Measurements from ENCODE around the gene MRPL24. TPM values are rescaled to one million over a fixed set of nuclear protein-coding genes. Genes with fewer than 3 reads are reported as not detected.

The MRPL24 gene
- total and polyA plus RNA-seq, 9 of the 15 experiments (the other 6 are each of a cell fraction or from before 2014, with no cell fraction given) = 74.3 to 267 (median 113) TPM

DNA sequence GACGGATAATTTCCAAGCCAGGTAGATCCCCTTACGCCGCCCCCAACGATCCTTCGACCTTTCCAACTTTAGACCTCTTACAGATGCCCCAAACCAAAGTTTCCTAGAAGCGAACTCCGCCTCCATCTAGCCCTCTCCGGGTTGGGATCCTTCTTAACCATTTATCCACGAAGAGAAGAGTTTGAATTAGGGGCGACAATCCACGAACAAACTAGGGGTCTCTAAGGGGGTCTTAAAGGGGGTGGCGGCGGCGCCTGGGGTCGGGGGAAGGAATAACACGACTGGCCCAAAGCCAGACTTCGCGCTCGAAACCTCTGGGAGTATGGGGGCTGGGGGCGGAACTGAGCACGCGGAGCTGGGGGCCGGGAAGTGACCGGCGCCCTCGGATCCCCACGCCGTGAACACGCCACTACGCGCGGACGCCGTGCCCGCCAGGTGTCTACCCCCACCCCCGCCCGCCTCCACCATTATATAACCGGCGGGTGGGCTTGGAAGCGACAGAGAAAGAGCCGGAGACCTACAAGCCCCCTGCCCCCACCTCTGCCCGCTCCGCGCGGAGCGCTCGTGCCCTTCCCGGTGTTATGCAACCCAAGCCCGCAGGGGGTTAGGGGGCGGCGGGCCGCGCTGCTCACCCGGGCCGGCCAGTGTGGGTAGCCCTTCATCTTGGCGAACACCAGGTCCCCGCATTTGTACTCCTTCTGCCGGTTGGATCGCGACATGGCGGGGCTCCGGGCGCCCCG lies 10.0 kb upstream of the MRPL24 start (continued):
- TF ChIP-seq, protein P1, sequence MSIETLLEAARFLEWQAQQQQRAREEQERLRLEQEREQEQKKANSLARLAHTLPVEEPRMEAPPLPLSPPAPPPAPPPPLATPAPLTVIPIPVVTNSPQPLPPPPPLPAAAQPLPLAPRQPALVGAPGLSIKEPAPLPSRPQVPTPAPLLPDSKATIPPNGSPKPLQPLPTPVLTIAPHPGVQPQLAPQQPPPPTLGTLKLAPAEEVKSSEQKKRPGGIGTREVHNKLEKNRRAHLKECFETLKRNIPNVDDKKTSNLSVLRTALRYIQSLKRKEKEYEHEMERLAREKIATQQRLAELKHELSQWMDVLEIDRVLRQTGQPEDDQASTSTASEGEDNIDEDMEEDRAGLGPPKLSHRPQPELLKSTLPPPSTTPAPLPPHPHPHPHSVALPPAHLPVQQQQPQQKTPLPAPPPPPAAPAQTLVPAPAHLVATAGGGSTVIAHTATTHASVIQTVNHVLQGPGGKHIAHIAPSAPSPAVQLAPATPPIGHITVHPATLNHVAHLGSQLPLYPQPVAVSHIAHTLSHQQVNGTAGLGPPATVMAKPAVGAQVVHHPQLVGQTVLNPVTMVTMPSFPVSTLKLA (conservative IDR thresholded peaks at IDR 0.05) = peak; percentile 4 to 6; a peak in 2 of 4 replicates
- TF ChIP-seq RBM39 (optimal IDR thresholded peaks at IDR 0.05; ENCODE audit: low read depth, low read length) (no peak), CTBP1 (IDR thresholded peaks at IDR 0.05; ENCODE audit: borderline replicate concordance) (no peak), POLR2AphosphoS2 (IDR thresholded peaks at IDR 0.05; ENCODE audit: low read length) (no peak), RBM17 (IDR thresholded peaks at IDR 0.05; ENCODE audit: borderline replicate concordance, low read depth, low read length) (no peak), ZNF57 (CRISPR knock-in tag; IDR thresholded peaks at IDR 0.05) (no peak), RFX5 (IDR thresholded peaks at IDR 0.05; ENCODE audit: low read depth, low read length) (no peak), NELFE (IDR thresholded peaks at IDR 0.05; ENCODE audit: insufficient read depth, insufficient read length) (no peak), STAG1 (CRISPR knock-in tag; IDR thresholded peaks at IDR 0.05; ENCODE audit: borderline replicate concordance) (0 out of 2 replicates have a peak, but pooled peaks have one; percentile 10), HNRNPUL1 (IDR thresholded peaks at IDR 0.05; ENCODE audit: low read length) (no peak), POLR3G (IDR thresholded peaks at IDR 0.05; ENCODE audit: extremely low read depth, insufficient read length, insufficient replicate concordance) (no peak), SREBF1 (IDR thresholded peaks at IDR 0.05; ENCODE audit: borderline replicate concordance, low read depth, low read length) (no peak), CHD1 (IDR thresholded peaks at IDR 0.05; ENCODE audit: low read length) (peak; percentile 78), ZNF347 (CRISPR knock-in tag; IDR thresholded peaks at IDR 0.05; ENCODE audit: low read depth) (no peak), NR2C2 (CRISPR knock-in tag; IDR thresholded peaks at IDR 0.05) (0 out of 2 replicates have a peak, but pooled peaks have one; percentile 18), NR2C2 (tag; IDR thresholded peaks at IDR 0.05) (no peak; the same call in 1 of the 2 replicates), SMAD4 (CRISPR knock-in tag; conservative IDR thresholded peaks at IDR 0.05) (peak; percentile 25; the same call in 1 of the 2 replicates), ZNF197 (CRISPR knock-in tag; IDR thresholded peaks at IDR 0.05; ENCODE audit: low read depth) (no peak)
- TF ChIP-seq, protein P2, sequence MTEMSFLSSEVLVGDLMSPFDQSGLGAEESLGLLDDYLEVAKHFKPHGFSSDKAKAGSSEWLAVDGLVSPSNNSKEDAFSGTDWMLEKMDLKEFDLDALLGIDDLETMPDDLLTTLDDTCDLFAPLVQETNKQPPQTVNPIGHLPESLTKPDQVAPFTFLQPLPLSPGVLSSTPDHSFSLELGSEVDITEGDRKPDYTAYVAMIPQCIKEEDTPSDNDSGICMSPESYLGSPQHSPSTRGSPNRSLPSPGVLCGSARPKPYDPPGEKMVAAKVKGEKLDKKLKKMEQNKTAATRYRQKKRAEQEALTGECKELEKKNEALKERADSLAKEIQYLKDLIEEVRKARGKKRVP (CRISPR knock-in tag; IDR thresholded peaks at IDR 0.05) = no peak
- TF ChIP-seq, protein P3, sequence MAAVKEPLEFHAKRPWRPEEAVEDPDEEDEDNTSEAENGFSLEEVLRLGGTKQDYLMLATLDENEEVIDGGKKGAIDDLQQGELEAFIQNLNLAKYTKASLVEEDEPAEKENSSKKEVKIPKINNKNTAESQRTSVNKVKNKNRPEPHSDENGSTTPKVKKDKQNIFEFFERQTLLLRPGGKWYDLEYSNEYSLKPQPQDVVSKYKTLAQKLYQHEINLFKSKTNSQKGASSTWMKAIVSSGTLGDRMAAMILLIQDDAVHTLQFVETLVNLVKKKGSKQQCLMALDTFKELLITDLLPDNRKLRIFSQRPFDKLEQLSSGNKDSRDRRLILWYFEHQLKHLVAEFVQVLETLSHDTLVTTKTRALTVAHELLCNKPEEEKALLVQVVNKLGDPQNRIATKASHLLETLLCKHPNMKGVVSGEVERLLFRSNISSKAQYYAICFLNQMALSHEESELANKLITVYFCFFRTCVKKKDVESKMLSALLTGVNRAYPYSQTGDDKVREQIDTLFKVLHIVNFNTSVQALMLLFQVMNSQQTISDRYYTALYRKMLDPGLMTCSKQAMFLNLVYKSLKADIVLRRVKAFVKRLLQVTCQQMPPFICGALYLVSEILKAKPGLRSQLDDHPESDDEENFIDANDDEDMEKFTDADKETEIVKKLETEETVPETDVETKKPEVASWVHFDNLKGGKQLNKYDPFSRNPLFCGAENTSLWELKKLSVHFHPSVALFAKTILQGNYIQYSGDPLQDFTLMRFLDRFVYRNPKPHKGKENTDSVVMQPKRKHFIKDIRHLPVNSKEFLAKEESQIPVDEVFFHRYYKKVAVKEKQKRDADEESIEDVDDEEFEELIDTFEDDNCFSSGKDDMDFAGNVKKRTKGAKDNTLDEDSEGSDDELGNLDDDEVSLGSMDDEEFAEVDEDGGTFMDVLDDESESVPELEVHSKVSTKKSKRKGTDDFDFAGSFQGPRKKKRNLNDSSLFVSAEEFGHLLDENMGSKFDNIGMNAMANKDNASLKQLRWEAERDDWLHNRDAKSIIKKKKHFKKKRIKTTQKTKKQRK (IDR thresholded peaks at IDR 0.05; ENCODE audit: borderline replicate concordance, low read depth, low read length) = no peak
- TF ChIP-seq, protein P4, sequence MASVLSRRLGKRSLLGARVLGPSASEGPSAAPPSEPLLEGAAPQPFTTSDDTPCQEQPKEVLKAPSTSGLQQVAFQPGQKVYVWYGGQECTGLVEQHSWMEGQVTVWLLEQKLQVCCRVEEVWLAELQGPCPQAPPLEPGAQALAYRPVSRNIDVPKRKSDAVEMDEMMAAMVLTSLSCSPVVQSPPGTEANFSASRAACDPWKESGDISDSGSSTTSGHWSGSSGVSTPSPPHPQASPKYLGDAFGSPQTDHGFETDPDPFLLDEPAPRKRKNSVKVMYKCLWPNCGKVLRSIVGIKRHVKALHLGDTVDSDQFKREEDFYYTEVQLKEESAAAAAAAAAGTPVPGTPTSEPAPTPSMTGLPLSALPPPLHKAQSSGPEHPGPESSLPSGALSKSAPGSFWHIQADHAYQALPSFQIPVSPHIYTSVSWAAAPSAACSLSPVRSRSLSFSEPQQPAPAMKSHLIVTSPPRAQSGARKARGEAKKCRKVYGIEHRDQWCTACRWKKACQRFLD (CRISPR knock-in tag; IDR thresholded peaks at IDR 0.05) = no peak
